HG02798 (cell line): ENCODE data around the gene DDIT4L.
"Not testable (repeated sequence)": the region's sequence is repeated elsewhere in the genome, so short reads cannot be mapped to it uniquely, and the experiment has no call there.

Experiments used
- ATAC-seq: cut with Tn5 transposase; IDR thresholded peaks from one replicate; pipeline ENCODE4 v1.9.1; 2021; ENCODE audit warnings: mild to moderate bottlenecking; ENCODE audit not compliant: unreplicated experiment, poor library complexity

Gene DDIT4L, protein sequence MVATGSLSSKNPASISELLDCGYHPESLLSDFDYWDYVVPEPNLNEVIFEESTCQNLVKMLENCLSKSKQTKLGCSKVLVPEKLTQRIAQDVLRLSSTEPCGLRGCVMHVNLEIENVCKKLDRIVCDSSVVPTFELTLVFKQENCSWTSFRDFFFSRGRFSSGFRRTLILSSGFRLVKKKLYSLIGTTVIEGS

GRCh38 chr4:100189820-100190642 is at the start of gene DDIT4L:
TSS of gene DDIT4L (minus strand) at chr4:100190468. CDS start at chr4:100189983, 485 bp downstream.
- ATAC-seq = peak; percentile 56

DNA sequence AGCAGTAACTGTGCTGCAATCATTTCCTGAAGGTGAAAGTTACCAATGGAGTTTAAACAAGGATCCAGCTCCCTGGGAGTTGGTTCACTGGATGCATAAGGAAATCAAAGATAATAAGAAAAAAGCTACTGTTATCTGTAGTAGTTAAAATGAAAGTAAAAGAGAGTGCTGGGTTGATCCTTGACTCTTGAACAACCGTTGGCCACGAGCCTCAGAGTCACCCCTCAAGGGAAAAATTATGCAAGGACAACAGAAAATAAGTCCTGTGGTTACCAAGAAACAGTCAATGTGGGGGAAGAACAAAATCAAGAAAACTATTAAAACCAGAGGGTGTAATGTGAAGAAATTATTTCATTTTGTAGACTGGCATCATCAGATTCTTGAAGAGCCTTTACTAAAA is 49.7 kb upstream of the DDIT4L start:
- no peak for ATAC-seq

GRCh38 chr4:100224721-100225120 is 34.5 kb upstream of the DDIT4L start:
- ATAC-seq = no peak

DNA sequence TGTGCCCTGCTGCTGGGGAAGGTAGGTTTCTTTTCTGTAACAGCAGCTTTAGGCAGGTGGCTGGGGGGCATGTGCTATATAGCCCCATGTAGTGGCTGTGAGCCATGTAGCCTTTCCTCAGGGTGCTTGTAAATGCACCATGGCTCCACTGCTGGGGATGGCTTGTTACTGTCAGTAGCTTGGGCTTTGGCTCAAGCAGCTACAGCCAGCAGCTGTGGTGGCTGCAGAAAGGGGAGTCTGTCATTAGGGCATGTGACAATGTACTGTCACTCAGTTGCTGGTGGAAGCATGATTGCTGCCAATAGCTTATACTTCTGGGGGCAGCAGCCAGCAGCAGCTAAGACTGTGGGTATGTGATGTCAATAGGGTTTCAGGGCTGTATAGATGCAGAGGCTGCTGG is 33.9 kb upstream of the DDIT4L start:
- ATAC-seq = no peak

GRCh38 chr4:100208964-100209363 is 18.7 kb upstream of the DDIT4L start:
- peak; percentile 85 for ATAC-seq

DNA sequence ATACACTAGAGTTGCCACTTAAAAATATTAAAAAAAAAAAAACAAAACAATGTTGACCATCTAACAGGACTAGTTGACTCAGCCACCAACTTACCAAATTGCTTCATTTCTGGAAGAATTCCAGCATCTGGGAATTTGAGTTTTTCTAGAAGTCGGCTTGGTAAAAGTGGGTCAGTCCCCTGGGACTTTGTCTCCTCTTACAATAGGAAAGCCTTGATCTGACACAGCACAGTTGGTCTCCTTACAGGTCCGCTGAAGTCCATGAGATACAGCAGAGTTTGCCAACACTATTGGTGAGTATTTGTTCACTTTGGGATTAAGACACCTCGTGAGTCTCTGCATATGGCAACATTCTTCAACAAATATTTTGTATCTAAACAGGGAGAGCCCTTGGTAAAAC is 18.2 kb upstream of the DDIT4L start:
- no peak for ATAC-seq

GRCh38 chr4:100206850-100207249 is 16.6 kb upstream of the DDIT4L start:
- ATAC-seq = no peak

DNA sequence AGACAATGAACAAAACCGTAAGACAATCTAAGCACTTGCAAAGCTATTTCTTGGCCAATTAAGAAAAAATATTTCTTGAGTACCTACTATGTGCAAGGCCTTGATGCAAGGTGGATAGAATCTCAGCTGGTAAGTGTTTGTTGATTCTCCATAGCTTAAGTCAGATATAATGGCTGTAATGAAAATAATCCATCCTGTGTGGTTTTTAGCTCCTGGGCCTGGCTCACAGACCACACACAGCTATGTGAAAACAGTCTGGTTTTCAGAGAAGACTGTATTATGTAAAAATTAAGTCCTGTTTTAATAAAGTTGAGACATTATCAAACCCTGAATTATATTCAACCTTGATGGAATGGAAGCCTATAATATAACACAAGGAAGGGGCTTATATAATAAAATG is 7.8 kb upstream of the DDIT4L start:
- no peak for ATAC-seq

- not testable (repeated sequence) for ATAC-seq
Observed at GRCh38 chr4:100196388-100197071, 6.3 kb upstream of the DDIT4L start.

DNA sequence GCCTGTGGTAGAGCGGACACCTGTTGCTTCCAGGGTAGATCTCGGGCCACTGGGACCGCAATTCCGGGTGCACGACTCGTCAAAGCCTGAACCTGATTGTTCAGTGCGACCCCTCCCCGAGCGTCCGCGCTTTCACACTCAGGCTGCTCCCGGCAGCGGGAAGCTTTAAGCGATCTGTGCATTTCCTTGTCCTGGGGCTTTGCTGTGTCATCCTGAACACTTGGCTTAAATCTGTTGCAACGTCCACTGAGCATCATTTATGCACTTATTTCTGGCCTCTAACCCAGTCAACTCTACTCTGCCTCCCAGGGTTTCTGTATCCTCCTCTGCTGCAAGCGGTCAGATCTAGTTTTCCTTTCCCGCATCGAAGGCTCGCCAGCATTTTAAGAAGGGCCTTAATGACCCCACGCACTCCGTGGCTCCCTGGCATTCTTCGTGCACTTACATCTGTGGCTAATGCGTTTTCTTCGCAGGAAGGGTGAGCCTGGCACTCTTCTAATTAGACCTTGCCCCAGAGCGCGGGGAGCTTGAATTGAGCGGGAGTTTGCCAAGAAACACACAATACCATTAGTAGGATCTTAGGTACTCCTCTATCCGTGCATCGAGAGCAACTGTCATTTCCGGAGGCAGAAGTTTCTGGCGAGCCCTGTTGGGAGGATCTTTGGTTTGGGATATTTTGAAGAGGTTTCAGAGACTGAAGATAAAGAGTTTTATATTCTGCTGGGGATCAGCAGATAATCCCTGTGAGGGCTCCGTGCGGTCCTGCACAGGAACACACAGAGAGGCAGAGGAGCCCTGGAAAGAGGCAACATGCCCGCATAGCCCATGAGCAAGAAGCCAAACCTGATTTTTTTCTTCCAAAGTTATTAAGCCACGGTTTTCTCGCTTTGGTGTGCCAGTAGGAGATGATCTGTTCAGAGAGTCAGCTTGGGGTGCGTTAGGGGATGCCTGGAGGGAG is 654 bp upstream of the DDIT4L start:
- ATAC-seq = peak; percentile 14

DNA sequence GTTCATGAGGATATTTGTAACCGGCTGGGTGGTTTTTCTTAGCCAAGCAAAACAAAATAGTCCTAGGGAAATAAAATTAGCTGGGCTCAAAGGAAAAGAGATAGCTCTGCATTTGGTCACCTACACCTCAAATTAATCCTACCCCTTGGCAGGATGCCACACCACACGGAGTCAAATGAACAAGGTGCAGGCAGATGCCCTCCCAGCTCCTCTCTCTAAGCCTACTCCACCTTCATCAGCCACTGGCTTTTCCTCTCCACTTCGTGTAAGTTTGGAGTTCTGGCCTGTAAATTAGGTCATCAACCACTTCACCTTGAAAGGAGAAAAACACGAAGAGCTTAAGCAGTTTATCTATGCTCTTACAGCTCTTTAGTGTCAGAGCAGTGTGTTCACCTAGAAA is 1.4 kb downstream of the DDIT4L start:
- no peak for ATAC-seq

DNA sequence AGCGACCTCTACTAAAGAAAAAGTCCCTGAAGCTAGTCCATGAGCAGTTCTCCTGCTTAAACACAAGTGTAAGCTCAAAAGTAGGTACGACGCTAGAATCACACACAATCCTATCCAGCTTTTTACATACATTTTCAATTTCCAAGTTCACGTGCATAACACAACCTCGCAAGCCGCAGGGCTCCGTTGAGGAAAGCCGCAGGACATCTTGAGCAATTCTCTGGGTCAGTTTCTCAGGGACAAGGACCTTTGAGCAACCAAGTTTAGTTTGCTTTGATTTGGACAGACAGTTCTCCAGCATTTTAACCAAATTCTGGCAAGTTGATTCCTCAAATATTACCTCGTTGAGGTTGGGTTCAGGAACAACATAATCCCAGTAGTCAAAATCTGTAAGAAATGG is 2.5 kb downstream of the DDIT4L start:
- ATAC-seq = no peak

GRCh38 chr4:100184787-100185186 is 5.5 kb downstream of the DDIT4L start:
- no peak for ATAC-seq

DNA sequence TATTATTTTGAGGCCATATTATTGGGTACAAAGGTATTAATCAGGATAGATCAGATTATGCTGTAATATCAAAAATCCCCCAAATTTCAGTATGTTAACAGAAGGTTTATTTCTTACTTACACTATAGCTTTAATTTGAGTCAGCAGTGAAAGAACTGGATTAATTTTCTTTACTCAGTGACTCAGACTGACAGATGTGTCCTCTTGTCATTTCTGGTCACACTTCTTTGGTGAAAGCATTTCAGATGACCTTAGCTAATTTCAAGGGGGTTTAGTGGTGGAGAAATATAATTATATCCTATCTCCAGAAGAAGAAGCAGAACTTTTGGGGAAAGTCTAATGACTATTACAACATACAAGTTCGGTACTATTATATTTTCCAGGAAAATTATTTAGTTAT is 12.4 kb downstream of the DDIT4L start:
- ATAC-seq = no peak

DNA sequence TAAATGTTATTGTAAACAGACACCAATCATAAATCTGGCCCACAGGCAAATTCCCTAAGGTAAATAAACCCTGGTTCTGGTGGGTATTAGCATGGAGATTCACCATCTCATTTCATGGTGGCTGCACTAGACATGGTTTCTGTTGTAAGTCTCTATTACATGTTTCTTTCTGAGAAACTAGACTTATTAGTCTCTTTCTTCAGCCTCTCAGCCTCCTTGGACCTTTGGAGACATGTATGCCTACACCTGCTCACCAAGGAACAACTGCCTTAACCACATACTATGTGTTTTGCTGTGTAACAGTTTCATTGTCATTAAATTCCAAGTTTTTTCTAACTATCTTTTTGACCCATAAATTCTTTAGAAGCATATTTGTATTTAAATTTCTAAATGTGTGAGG is 13.1 kb downstream of the DDIT4L start:
- ATAC-seq = no peak

DNA sequence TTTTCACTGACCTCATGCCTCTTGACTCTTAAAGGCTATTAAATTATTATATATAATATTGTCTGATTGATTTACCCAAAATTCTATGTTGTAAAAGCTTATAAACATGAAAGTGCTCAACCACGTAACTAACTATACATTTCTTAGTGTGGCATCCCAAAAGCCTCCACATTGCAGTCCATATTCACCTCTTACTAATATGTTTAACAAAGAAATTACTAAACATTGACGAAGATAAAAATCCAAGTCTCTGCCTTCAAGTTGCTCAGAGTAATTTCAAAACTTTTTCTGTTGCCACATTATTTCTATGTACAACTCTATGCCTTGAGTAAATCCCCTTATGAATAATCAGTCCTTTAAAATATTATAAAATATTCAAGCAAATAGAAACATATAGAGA is 14.4 kb downstream of the DDIT4L start:
- ATAC-seq = no peak

DNA sequence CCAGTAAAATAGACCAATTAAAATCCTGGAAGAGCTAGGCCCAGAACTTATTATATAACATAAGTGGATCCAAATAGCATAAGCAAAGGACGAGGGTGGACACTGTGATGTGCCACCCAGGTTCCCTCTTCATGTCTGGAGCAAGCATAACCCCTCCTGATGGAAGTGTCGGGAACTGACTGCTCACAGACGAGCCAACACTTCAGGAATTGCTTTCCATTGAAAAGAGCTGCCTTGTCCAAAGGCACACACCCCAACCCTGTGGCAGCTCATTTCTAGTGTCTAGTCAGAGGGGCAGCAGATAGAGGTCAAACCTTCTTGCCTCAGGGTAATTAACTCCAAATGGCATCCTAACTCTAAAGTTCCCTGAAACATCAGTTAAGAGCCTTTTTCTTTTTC is 15.3 kb downstream of the DDIT4L start:
- no peak for ATAC-seq

GRCh38 chr4:100170986-100171385 is 19.3 kb downstream of the DDIT4L start:
- no peak for ATAC-seq

DNA sequence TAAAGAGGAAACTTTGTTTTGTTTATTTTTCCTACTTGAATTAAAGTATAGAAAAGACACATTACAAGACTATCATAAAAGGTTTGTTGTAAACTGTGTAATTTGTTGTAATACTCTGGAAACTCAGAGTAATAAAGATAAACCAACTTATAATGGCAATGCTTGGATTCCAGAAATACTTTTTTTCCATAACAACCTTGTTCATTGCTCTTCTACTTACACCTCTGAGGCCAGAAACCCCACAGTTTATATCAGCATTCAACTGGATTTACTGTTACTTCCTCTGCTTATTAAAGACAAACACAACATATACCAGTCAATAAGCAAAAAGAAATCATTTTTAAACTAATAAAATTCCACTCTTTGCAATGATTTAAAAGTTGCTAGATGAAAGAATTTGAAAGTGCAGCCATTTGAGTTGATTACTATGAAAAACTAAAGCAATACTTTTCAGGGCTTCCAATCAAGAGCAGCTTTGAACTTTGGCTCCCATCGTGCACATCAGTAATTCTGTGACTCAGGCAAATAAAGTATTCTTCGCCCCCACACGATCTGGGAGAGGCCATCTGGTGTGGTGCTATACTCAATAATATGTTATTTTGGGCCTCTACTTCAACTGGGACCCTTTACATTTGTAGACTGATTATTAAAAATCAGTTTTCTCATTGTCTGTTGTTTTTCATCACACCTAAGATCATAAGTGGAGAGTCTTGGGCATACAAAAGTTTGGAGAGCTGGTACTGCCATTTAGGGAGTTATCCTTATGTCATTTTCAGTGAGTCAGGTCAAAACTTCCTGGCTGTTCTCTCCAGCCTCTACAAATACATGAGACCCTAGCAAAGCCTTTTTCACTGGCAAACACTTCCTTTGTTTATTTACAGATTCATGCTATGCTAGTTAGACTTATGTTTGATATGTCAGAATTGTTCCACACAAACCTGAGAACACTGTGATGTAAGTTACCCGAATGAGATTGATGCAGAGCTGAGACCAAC is 20.5 kb downstream of the DDIT4L start:
- no peak for ATAC-seq
